GM18867 (cell line): ENCODE measurements around the gene SMURF1.
A peak's percentile ranks its signal among the peaks of the same experiment; 100 is the strongest.

ENCODE experiments used
- ATAC-seq: cut with Tn5 transposase; IDR thresholded peaks from one replicate; pipeline ENCODE4 v1.9.1; 2021; ENCODE audit warnings: mild to moderate bottlenecking, moderate library complexity; ENCODE audit not compliant: unreplicated experiment

Gene SMURF1

GRCh38 chr7:99030951-99031350, 113.0 kb downstream of the SMURF1 start:
- no peak for ATAC-seq

- no peak for ATAC-seq
Measured at GRCh38 chr7:99030457-99030856, 113.5 kb downstream of the SMURF1 start.

- ATAC-seq = no peak
Measured at GRCh38 chr7:99029466-99030435, 114.2 kb downstream of the SMURF1 start.

GRCh38 chr7:99028261-99028973, 115.5 kb downstream of the SMURF1 start:
- no peak for ATAC-seq

GRCh38 chr7:99027841-99028240, 116.1 kb downstream of the SMURF1 start:
- no peak for ATAC-seq

- ATAC-seq = no peak
Measured at GRCh38 chr7:99027241-99027640, 116.7 kb downstream of the SMURF1 start.

GRCh38 chr7:99024066-99024465, 119.8 kb downstream of the SMURF1 start:
- no peak for ATAC-seq

GRCh38 chr7:99021941-99022560, 121.9 kb downstream of the SMURF1 start:
- ATAC-seq = no peak

- ATAC-seq = no peak
Measured at GRCh38 chr7:99020413-99020715, 123.5 kb downstream of the SMURF1 start.

GRCh38 chr7:99019523-99020412, 124.1 kb downstream of the SMURF1 start:
- no peak for ATAC-seq

GRCh38 chr7:99016196-99016595, 127.7 kb downstream of the SMURF1 start:
- peak; percentile 58 for ATAC-seq

- ATAC-seq = no peak
Measured at GRCh38 chr7:99014113-99014985, 129.6 kb downstream of the SMURF1 start.

GRCh38 chr7:99013266-99014112, 130.4 kb downstream of the SMURF1 start:
- no peak for ATAC-seq

GRCh38 chr7:99012722-99013121, 131.2 kb downstream of the SMURF1 start:
- ATAC-seq = no peak

- no peak for ATAC-seq
Measured at GRCh38 chr7:99011706-99012404, 132.1 kb downstream of the SMURF1 start.

GRCh38 chr7:99011341-99011705, 132.6 kb downstream of the SMURF1 start:
- no peak for ATAC-seq

- ATAC-seq = no peak
Measured at GRCh38 chr7:99010281-99010680, 133.6 kb downstream of the SMURF1 start.

GRCh38 chr7:99008921-99009530, 134.9 kb downstream of the SMURF1 start:
- no peak for ATAC-seq
